ENCODE data around the gene ADGRV1.
"Not testable (repeated sequence)": the region's sequence is repeated elsewhere in the genome, so short reads cannot be mapped to it uniquely, and the experiment has no call there.

- TF ChIP-seq CTCF, POLR2AphosphoS5, POLR2A (IDR thresholded peaks at IDR 0.05): not testable (repeated sequence)
These were observed 365.6 kb downstream of the ADGRV1 start for GRCh38 chr5:90924222-90924621.

Data from prostate gland (tissue), 2 donors.